Subcutaneous abdominal adipose tissue (tissue), 5 donors: ENCODE data around the gene PNLIPRP3.

Experiments
- H3K27ac ChIP-seq: one replicate; pipeline ENCODE4 v1.7.0; 2013; ENCODE audit warnings: low read depth, mild to moderate bottlenecking, inconsistent platforms, low read length, moderate library complexity
- H3K27me3 ChIP-seq, 5 donors: one replicate each; pipeline ENCODE4 v1.7.0; 2013; ENCODE audit warnings: low read length in 5 of 5, inconsistent platforms in 1 of 5; ENCODE audit not compliant: control insufficient read depth in 5 of 5, insufficient read depth in 4 of 5
- H3K36me3 ChIP-seq, 5 donors: one replicate each; pipeline ENCODE4 v1.7.0; 2013; ENCODE audit warnings: low read length in 5 of 5; ENCODE audit not compliant: control insufficient read depth in 5 of 5, insufficient read depth in 5 of 5
- H3K4me1 ChIP-seq, 5 donors: one replicate each; pipeline ENCODE4 v1.7.0; 2013; ENCODE audit warnings: low read length in 5 of 5, mild to moderate bottlenecking in 3 of 5, moderate library complexity in 1 of 5; ENCODE audit not compliant: control insufficient read depth in 5 of 5, insufficient read depth in 5 of 5
- H3K4me3 ChIP-seq, 5 donors: one replicate each; pipeline ENCODE4 v1.7.0; 2013; ENCODE audit warnings: low read length in 5 of 5, low read depth in 1 of 5
- H3K9ac ChIP-seq, 5 donors: one replicate each; pipeline ENCODE4 v1.7.0; 2013; ENCODE audit warnings: low read length in 5 of 5, mild to moderate bottlenecking in 4 of 5, moderate library complexity in 3 of 5
- H3K9me3 ChIP-seq, 5 donors: one replicate each; pipeline ENCODE4 v1.7.0; 2013; ENCODE audit warnings: low read length in 5 of 5; ENCODE audit not compliant: control insufficient read depth in 5 of 5
- donor health status: healthy.
- donor health status: healthy.
- donor health status: healthy.
- donor health status: healthy.
- donor health status: healthy.

The PNLIPRP3 gene

DNA sequence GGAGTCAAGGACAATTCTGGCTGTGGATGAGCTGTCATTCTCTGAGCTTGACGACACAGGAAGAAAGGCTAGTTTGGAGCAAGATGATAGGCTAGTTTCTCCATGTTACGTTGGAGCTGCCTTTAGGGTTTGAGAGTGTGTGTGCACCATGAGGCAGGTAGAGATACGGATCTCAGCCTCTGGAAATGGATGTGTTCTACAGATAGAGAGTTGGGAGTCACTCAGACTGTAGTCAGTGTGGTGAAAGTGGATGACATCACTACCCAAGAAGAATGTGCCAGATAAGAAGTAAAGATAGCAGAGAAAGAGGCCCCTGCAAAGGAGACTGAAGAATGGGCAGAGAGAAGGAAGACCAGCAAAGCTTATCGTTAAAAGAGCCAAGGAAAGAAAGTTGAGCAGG is 42.4 kb downstream of the PNLIPRP3 start:
- Histone ChIP-seq H3K36me3 (no peaks in the 10 kb centered on the region), H3K27me3 (no peaks in the 10 kb centered on the region), H3K4me3 (no peak overlapping the region), H3K27ac (no peak overlapping the region), H3K4me1 (no peaks in the 10 kb centered on the region), H3K9ac (no peak overlapping the region), H3K9me3 (no peaks in the 10 kb centered on the region)

DNA sequence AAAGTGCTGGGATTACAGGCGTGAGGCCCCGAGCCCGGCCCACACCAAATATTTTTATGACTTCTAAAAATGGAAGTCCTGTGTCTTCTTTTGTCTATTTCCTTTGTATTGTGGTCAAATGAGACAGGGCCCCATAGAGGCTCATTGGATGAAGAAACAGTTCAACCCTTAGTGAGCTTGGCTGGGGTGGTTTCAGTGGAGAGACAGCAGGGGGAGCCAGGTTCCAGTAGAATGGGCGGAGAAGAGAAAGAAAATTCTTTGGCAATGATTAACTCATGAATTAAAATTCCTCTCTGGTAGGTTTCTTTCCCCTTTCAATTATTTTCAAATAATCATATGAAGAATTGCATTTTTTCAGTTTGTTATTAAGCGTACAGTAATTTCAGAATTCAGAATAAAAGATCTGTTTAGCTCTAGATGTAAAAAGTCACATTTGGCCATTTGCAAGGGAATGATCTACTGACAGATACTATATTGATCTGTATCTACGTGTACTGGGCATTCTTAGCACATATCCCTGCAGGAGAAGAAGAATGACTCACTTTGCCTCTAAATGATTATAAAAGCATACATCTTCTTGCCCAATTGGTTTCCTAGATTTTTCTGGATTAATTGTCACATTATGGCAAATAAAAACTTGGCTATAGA is 43.2 kb downstream of the PNLIPRP3 start:
- H3K9me3 ChIP-seq: no peaks in the 10 kb centered on the region

DNA sequence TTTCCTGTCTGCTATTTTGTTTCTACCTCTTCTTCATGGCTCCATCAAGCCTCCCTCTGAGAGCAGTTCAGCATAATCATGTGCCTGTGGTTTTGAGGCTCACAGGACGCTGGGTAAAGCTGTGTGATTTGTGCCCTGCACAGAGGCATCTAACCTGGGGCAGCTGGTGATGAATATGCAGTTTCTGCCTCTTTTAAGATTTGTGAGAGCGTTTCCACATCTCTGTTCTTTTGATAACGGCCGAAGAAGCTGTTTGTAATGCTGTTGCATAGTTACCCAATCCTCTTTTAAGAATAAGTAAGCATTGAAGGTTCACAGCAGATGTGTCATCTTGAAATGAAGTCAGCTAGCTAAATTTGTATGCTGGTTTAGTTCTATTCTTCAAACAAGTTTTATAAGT is 45.2 kb downstream of the PNLIPRP3 start:
- Histone ChIP-seq H3K9ac (no peak overlapping the region), H3K36me3 (no peaks in the 10 kb centered on the region), H3K9me3 (no peaks in the 10 kb centered on the region), H3K4me1 (no peaks in the 10 kb centered on the region), H3K4me3 (no peak overlapping the region), H3K27ac (no peak overlapping the region), H3K27me3 (no peaks in the 10 kb centered on the region)

More for the DNA sequence above, 43.2 kb downstream of the PNLIPRP3 start:
- Histone ChIP-seq H3K27me3 (no peaks in the 10 kb centered on the region), H3K36me3 (no peaks in the 10 kb centered on the region), H3K4me1 (no peaks in the 10 kb centered on the region), H3K27ac (no peak overlapping the region), H3K4me3 (no peak overlapping the region), H3K9ac (no peak overlapping the region)

DNA sequence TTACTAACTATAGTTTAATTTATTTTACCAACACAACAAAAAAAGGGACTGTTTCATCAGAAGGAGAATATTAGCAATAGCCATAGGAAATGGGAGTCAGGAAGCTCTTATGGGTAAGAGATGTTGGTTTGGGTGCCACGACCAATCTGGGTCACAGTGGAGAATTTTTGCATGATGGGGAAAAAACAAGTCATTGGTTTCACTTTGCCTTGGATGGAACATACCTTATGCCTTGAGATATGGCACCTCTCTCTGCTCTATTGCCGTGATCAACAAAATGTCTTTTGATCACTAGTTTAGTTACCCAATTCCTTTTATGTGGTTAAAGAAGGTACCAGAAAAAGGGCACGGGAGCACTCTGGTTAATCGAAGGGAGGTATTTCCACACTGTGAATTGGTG is 48.2 kb downstream of the PNLIPRP3 start:
- H3K36me3 ChIP-seq: no peaks in the 10 kb centered on the region
- H3K4me3 ChIP-seq: no peak overlapping the region
- no peaks in the 10 kb centered on the region for H3K4me1 ChIP-seq
- peaks cover 0 to 4% (median 0%) of the 10 kb centered on the region in 5 donors for H3K27me3 ChIP-seq
- no peak overlapping the region for H3K9ac ChIP-seq
- no peak overlapping the region for H3K27ac ChIP-seq
- no peaks in the 10 kb centered on the region for H3K9me3 ChIP-seq

DNA sequence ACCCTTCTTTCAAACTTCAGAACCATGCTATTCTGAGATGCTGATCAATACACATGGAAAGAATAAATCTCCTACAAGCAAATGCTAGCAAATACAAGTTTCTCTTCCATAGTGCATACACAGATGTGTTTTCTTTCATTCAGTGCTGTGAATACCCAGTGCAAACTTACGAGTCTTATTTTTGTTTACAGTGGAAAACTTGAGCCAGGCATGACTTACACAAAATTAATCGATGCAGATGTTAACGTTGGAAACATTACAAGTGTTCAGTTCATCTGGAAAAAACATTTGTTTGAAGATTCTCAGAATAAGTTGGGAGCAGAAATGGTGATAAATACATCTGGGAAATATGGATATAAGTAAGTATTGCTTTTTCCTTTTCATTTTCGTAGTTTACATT is 48.8 kb downstream of the PNLIPRP3 start:
- H3K4me1 ChIP-seq: no peaks in the 10 kb centered on the region
- no peaks in the 10 kb centered on the region for H3K36me3 ChIP-seq
- peaks cover 0 to 4% (median 0%) of the 10 kb centered on the region in 5 donors for H3K27me3 ChIP-seq
- no peak overlapping the region for H3K4me3 ChIP-seq
- H3K27ac ChIP-seq: no peak overlapping the region
- no peak overlapping the region for H3K9ac ChIP-seq
- no peaks in the 10 kb centered on the region for H3K9me3 ChIP-seq

DNA sequence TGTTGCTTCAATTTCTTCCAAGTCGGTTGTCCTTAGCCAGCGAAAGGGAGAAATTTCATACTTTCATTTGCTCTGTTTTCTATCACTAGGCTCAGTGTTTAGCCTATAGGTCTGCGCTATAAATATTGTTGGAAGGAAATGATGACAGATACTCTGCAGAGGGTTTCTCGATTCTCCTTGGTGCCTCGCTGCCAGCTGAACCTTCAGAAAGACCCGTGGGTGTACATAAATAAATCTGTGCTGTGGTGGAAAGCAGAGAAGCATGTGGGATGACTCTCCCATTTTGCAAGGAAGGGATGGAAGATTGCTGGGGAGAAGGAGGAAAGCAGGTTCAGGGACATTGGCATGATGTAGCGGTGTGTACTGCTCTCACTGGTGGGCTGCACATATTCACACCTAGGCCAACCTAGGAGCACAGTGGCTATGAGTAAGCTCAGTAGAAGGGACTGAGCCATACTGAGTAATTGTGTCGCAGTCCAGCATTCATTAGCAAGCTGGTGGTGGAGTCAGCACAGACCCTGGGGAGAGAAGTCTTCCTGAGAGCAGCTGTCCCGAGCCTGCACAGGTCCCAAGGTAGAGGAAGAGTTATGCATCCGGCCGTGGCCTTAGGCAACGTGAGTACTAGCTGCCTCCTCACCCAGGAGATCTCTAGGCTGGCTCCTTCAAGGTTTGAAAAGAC is 50.5 kb downstream of the PNLIPRP3 start:
- H3K36me3 ChIP-seq: no peaks in the 10 kb centered on the region
- H3K4me3 ChIP-seq: no peak overlapping the region
- H3K27me3 ChIP-seq: peaks cover 0 to 4% (median 0%) of the 10 kb centered on the region in 5 donors
- H3K27ac ChIP-seq: no peak overlapping the region
- H3K9me3 ChIP-seq: no peaks in the 10 kb centered on the region
- no peaks in the 10 kb centered on the region for H3K4me1 ChIP-seq
- no peak overlapping the region for H3K9ac ChIP-seq

DNA sequence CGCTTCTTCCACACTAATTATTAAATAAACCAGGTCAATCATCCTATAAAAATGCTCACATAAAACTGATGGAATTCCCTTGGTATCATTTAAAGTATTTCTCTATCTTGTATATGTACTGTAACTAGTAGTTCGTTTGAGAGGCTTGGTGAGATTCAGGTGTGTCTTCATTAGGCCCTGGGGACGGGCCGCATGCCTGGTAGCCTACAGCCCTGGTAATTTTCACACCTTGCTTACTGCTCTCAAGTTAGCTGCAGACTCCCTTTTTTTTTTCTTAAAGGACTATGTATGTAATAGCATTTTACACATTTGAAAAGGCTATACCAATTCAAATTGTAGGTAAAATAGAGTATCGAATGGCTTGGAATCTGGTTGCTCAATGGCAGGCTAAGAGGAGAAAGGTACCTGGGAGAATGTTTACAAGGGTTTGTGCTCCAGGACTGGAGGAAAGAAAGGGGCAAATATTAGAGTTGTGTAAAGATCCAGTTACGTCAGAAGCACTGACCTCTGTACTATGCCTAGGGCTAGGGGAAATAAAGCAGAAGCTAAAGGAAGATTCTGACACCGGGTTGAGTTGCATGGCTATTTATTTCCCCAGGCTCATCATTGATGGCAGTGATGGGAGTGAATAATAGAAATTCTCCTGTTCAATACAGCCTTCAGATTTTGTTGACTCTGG is 59.3 kb downstream of the PNLIPRP3 start:
- Histone ChIP-seq H3K4me1 (peaks cover 0 to 25% (median 14%) of the 10 kb centered on the region in 5 donors), H3K4me3 (no peak overlapping the region), H3K9me3 (no peaks in the 10 kb centered on the region), H3K27me3 (peaks cover 0 to 2% (median 0%) of the 10 kb centered on the region in 5 donors), H3K36me3 (no peaks in the 10 kb centered on the region), H3K9ac (no peak overlapping the region), H3K27ac (no peak overlapping the region)

DNA sequence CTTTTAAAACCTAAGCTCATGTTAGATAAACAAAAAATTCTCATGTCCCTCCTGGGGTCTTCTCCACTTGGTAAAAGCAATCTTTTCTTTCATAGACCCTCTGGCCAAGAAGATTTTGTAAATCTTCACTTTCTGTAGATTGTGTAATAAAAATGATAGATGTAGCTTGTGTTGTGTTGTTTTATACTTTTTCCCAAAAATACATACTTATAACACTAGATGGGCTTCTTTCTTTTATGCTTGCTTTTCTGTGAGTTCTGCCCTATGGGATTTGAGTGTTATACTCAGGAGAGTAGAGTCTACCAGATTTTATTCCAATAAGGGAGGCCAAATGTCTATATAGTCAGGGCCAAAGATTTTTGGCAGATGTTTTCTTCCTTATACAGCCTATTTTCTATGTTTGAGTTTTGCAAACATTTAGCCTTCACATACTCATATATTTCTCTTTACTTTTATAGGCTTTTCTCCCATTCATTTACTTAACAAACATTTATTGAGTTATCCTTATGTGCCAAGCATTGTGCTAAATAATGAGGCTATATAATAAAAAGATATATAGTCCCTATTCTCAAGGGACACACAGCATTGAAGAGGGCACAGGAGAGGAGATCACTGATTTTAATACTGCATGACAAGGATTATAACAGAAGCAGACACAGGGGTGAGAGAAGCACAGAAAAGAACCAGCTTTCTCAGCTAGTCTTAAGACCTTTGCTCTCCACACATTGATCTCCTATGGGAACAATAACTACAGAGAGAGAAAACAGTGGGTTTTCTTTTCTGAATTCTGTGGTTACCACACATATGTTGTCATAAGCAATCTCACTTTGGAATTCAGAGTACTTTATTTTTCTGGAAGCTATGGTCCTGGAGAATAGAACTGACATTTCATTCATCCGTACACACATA is 60.1 kb downstream of the PNLIPRP3 start:
- peaks cover 0 to 2% (median 0%) of the 10 kb centered on the region in 5 donors for H3K27me3 ChIP-seq
- H3K27ac ChIP-seq: no peak overlapping the region
- H3K4me3 ChIP-seq: no peak overlapping the region
- peaks cover 0 to 25% (median 14%) of the 10 kb centered on the region in 5 donors for H3K4me1 ChIP-seq
- H3K9me3 ChIP-seq: no peaks in the 10 kb centered on the region
- H3K9ac ChIP-seq: no peak overlapping the region
- no peaks in the 10 kb centered on the region for H3K36me3 ChIP-seq

DNA sequence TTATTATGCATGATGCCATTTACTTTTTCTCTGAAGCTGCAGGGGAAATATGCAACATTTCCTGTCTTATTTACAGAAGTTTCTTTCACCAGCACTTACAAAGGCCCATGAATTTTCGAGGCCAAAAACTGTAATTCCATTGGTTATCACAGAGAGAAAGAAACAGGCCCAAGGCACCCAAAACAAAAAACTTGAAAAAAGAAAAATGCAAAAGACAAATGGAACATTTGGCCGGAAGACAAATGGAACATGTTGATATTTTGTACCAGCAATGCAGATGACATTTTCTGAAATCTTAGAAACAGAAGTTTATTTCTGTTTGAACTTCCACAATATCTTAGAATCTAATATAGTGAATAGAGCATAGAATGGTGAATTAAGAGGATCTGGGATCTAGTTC is 61.8 kb downstream of the PNLIPRP3 start:
- Histone ChIP-seq H3K27me3 (peaks cover 0 to 2% (median 0%) of the 10 kb centered on the region in 5 donors), H3K27ac (no peak overlapping the region), H3K4me1 (peaks cover 0 to 25% (median 14%) of the 10 kb centered on the region in 5 donors), H3K36me3 (no peaks in the 10 kb centered on the region), H3K4me3 (no peak overlapping the region), H3K9ac (no peak overlapping the region), H3K9me3 (no peaks in the 10 kb centered on the region)
